Keratinocyte (primary cell): ENCODE measurements around the gene EXOC4.

Experiments used
- CTCF ChIP-seq, 3 experiments: IDR thresholded peaks in 1 of 3; conservative IDR thresholded peaks in 1 of 3; optimal IDR thresholded peaks in 1 of 3; 2 replicates in 2 of 3; 3 replicates in 1 of 3; pipeline versions ENCODE3 to v1.5.1; 2011; ENCODE audit warnings: low read length in 3 of 3, mild to moderate bottlenecking in 3 of 3, moderate library complexity in 2 of 3, control low read depth in 1 of 3, inconsistent platforms in 1 of 3; ENCODE audit not compliant: insufficient read depth in 2 of 3; ENCODE audit errors: extremely low read depth in 1 of 3
- EZH2 ChIP-seq: IDR thresholded peaks from one replicate; pipeline ENCODE4 v1.6.1; 2012; ENCODE audit warnings: inconsistent platforms, mild to moderate bottlenecking, low read length, moderate library complexity

- no peak for TF ChIP-seq CTCF (optimal IDR thresholded peaks at IDR 0.05 in 1 of 3, IDR thresholded peaks at IDR 0.05 in 1 of 3, conservative IDR thresholded peaks at IDR 0.05 in 1 of 3; ENCODE audit: extremely low read depth in 1 of 3, insufficient read depth in 2 of 3, low read length in 3 of 3)
- no peak for TF ChIP-seq EZH2
These were observed 803.9 kb downstream of the EXOC4 start for GRCh38 chr7:134056816-134057215.
